OCI-LY3 (cell line): ENCODE measurements around the gene TRA2B.

Source experiments
- H2AFZ ChIP-seq: fragments of 200-600, 300-600 bp; shearing (Covaris generic); 2 replicates; pipeline ENCODE4 v1.6.0; 2014; ENCODE audit warnings: antibody characterized with exemption, low read depth, low read length
- H3K27ac ChIP-seq: fragments of 200-600, 300-600 bp; sonication (generic); 2 replicates; pipeline ENCODE4 v1.5.1; 2014; ENCODE audit warnings: mild to moderate bottlenecking, low read length, moderate library complexity, mixed read lengths
- H3K27me3 ChIP-seq: fragments of 200-600, 300-600 bp; sonication (generic); 2 replicates; pipeline ENCODE4 v1.6.1; 2014; ENCODE audit warnings: low read depth, low read length, mixed read lengths
- H3K36me3 ChIP-seq: fragments of 200-600, 300-600 bp; sonication (generic); replicated peaks from 2 replicates; pipeline ENCODE3; 2014; ENCODE audit warnings: low read depth, low read length, mixed read lengths
- H3K4me1 ChIP-seq: fragments of 300-600, 200-600 bp; sonication (generic); 2 replicates; pipeline ENCODE4 v1.6.1; 2014; ENCODE audit warnings: low read length, mixed read lengths
- H3K4me2 ChIP-seq: fragments of 200-600, 300-600 bp; sonication (generic); 2 replicates; pipeline ENCODE4 v1.6.1; 2014; ENCODE audit warnings: low read length, mixed read lengths
- H3K4me3 ChIP-seq: fragments of 300-600, 200-600 bp; sonication (generic); 2 replicates; pipeline ENCODE4 v1.5.1; 2014; ENCODE audit warnings: antibody characterized with exemption, mild to moderate bottlenecking, low read length, moderate library complexity
- H3K79me2 ChIP-seq: fragments of 300-600, 200-600 bp; shearing (Covaris generic); 2 replicates; pipeline ENCODE4 v1.6.1; 2014; ENCODE audit warnings: mild to moderate bottlenecking, low read length, mixed read lengths
- H3K9ac ChIP-seq: fragments of 300-600, 200-600 bp; shearing (Covaris generic); 2 replicates; pipeline ENCODE4 v1.6.0; 2014; ENCODE audit warnings: mild to moderate bottlenecking, low read length, moderate library complexity
- H3K9me3 ChIP-seq: fragments of 200-600, 300-600 bp; shearing (Covaris generic); 2 replicates; pipeline ENCODE4 v1.6.1; 2014; ENCODE audit warnings: low read length, mixed read lengths; ENCODE audit not compliant: insufficient read depth
- H4K20me1 ChIP-seq: fragments of 200-600, 300-600 bp; sonication (generic); 2 replicates; pipeline ENCODE4 v1.6.1; 2016; ENCODE audit warnings: low read length, mixed read lengths; ENCODE audit not compliant: insufficient read depth
- EZH2phosphoT487 ChIP-seq: fragments of 200-600 bp; shearing (Covaris generic); IDR thresholded peaks from 2 replicates; pipeline ENCODE4 v1.6.1; 2018; ENCODE audit warnings: antibody characterized with exemption, mixed run types, low read depth
- TF ChIP-seq, protein P1 (sequence below): fragments of 200-600, 300-600 bp; sonication (generic); IDR thresholded peaks from 2 replicates; pipeline ENCODE4 v1.5.1; 2014; ENCODE audit warnings: antibody characterized with exemption, low read length, low read depth

Gene TRA2B

DNA sequence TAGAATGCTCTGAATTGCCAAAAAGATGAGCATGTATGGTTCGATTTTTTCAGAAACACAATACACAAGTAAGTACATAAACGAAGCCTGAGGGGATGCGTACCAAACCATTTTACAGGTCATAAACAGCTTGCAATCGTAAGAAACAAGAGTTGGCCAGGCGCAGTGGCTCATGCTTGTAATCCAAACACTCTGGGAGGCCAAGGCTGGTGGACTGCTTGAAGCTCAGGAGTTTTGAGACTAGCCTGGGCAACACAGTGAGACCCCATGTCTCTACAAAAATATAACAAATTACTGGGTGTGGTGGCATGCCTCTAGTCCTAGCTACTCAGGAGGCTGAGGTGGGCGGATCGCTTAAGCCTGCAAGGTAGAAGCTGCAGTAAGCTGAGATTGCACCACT is 13.4 kb downstream of the TRA2B start:
- Histone ChIP-seq H3K36me3 (peaks cover 84% of the 10 kb centered on the region), H3K4me3 (no peak overlapping the region), H2AFZ (no peak overlapping the region), H3K79me2 (peaks cover 100% of the 10 kb centered on the region), H3K27ac (no peak overlapping the region), H3K9ac (no peak overlapping the region), H3K9me3 (no peaks in the 10 kb centered on the region), H3K4me1 (peaks cover 28% of the 10 kb centered on the region), H3K27me3 (no peaks in the 10 kb centered on the region), H3K4me2 (no peak overlapping the region), H4K20me1 (peaks cover 99% of the 10 kb centered on the region)
- TF ChIP-seq, protein P1, sequence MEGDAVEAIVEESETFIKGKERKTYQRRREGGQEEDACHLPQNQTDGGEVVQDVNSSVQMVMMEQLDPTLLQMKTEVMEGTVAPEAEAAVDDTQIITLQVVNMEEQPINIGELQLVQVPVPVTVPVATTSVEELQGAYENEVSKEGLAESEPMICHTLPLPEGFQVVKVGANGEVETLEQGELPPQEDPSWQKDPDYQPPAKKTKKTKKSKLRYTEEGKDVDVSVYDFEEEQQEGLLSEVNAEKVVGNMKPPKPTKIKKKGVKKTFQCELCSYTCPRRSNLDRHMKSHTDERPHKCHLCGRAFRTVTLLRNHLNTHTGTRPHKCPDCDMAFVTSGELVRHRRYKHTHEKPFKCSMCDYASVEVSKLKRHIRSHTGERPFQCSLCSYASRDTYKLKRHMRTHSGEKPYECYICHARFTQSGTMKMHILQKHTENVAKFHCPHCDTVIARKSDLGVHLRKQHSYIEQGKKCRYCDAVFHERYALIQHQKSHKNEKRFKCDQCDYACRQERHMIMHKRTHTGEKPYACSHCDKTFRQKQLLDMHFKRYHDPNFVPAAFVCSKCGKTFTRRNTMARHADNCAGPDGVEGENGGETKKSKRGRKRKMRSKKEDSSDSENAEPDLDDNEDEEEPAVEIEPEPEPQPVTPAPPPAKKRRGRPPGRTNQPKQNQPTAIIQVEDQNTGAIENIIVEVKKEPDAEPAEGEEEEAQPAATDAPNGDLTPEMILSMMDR, result no peak
- no peak for TF ChIP-seq EZH2phosphoT487

DNA sequence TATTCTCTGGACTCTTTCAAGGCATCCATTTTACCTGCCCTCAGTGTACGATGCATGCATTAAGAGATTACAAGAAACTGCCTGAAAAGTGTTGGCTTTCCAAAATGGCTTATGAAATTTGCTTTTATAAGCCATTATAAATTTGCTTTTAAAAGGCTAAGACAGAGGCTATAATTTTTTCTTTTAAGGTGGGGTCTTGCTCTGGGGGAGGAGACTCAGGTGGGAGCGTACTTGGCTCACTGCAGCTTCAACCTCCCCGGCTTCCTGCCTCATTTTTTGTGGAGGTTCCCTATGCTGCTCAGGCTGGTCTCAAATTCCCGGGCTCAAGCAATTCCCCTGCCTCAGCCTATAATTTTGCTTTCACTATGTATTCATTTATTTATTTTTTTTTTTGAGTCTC is 17.6 kb downstream of the TRA2B start:
- no peak for TF ChIP-seq EZH2phosphoT487
- TF ChIP-seq, protein P1, result no peak
- Histone ChIP-seq H2AFZ (no peak overlapping the region), H3K4me2 (no peak overlapping the region), H3K36me3 (peaks cover 92% of the 10 kb centered on the region), H4K20me1 (peaks cover 98% of the 10 kb centered on the region), H3K4me1 (peaks cover 8% of the 10 kb centered on the region), H3K27ac (no peak overlapping the region), H3K79me2 (peaks cover 95% of the 10 kb centered on the region), H3K4me3 (no peak overlapping the region), H3K9ac (no peak overlapping the region), H3K9me3 (no peaks in the 10 kb centered on the region), H3K27me3 (no peaks in the 10 kb centered on the region)

DNA sequence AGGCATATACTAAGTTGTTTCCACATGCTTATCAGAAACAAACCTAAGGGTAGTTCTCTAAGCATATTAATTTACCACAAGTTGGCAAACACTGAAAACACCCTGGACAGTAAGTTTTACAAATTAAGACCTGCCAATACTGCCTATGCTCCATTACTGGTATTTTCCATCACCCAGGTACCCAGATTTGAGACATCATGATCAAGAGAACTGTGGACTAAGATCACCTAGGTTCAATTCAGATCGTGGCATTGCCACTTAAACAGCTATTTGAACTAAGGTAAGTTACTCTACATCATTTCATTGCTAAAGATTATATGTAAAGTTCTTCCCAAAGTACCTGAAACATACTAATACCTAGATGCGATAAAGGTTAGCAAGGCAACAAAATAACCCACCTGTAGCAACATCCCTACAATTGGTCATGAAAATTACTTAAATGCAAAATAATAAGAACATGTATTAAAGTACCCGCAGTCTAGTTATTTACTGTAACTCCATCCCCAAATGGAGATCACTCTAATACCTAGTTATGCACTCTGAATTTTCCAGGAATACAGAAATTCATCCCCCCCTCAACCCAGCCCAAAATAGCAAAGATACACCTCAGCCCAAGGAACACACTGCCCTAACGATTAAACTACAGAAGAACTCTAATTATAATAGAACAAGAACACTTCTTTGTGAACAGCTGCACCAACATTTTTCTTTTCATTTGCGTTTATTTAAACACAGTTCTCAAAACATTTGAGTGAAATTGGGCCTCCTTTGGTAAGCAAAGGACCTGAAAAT is 21.6 kb downstream of the TRA2B start:
- no peak overlapping the region for H2AFZ ChIP-seq
- H3K9ac ChIP-seq, result no peak overlapping the region
- no peak overlapping the region for H3K27ac ChIP-seq
- TF ChIP-seq, protein P1, result no peak
- no peak for TF ChIP-seq EZH2phosphoT487
- no peak overlapping the region for H3K4me2 ChIP-seq
- H3K4me3 ChIP-seq, result no peak overlapping the region
- H3K36me3 ChIP-seq, result peaks cover 69% of the 10 kb centered on the region
- H4K20me1 ChIP-seq, result peaks cover 82% of the 10 kb centered on the region
- H3K4me1 ChIP-seq, result no peaks in the 10 kb centered on the region
- H3K79me2 ChIP-seq, result peaks cover 57% of the 10 kb centered on the region
- no peaks in the 10 kb centered on the region for H3K27me3 ChIP-seq
- no peaks in the 10 kb centered on the region for H3K9me3 ChIP-seq

DNA sequence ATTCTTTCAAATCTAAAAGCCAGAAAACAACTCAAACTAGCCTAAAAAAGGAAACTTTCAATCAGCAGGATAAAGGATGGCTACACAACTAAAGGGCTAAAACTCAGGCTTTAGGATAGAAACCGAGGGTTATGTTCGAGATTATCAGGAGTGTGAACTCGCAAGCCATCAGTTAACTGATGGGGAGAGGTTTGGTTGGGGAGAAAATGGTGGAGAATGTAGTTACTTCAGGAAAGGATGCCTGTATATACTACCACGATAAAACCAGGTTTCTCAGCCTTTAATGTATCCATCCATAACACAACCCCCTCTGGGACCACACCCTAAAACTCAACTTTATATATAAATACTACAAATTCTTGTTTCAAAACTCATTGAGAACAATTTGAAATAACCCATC is 22.2 kb downstream of the TRA2B start:
- Histone ChIP-seq H3K9ac (no peak overlapping the region), H3K4me3 (no peak overlapping the region), H3K79me2 (peaks cover 51% of the 10 kb centered on the region), H3K27me3 (no peaks in the 10 kb centered on the region), H3K4me1 (no peaks in the 10 kb centered on the region), H3K9me3 (no peaks in the 10 kb centered on the region), H3K36me3 (peaks cover 63% of the 10 kb centered on the region), H4K20me1 (peaks cover 80% of the 10 kb centered on the region), H3K27ac (no peak overlapping the region), H3K4me2 (no peak overlapping the region), H2AFZ (no peak overlapping the region)
- TF ChIP-seq, protein P1, result no peak
- TF ChIP-seq EZH2phosphoT487, result no peak
